ENCODE data around the gene MYO9B.
A peak's percentile ranks its signal among the peaks of the same experiment; 100 is the strongest.

Gene MYO9B

DNA sequence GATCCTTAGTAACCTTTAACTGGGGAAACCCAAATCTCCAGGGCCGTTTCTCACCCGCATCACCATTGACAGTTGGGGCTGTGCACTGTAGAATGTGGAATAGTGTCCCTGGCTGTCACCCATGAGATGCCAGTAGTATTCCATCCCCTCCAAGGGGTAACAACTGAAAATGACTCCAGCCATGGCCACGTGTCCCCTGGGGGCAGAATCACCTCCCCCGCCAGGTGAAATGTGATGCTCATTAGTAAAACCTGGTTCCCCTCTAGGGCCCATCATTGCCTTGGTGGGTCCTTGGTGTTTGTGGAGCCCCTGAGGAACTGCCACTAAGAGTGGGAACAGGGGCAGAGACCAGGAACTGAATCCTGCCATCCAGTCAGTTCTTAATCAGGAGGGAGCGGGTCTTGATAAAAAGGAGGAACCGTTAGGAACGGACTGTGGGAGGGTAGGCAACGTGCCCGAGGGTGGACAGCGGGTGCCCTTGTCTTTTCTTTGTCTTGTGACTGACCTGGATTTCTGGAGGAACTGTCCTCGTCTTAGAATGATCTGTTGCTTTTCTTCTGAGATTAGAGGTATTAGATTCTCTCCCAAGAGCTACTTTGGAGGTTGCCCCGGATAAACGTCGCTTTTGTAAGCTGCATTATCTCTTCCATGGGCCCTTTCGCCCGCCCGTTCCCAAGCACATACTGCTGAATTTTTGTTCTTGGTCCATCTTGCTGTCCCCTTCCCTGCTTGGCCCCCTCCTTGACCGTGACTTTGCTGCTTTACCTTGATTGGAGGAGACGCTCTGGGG lies 3.5 kb downstream of the MYO9B start:
- TF ChIP-seq CTCF (IDR thresholded peaks at IDR 0.05; ENCODE audit: extremely low read depth, insufficient read depth, missing control alignments) = no peak
- in situ Hi-C loops (cut with MboI; ENCODE audit: low pct_unique_long_range_greater_than_20kb, low sequenced_read_pairs, unreplicated experiment) = no loop called here
- no peak for DNase-seq (ENCODE audit: low spot score)

DNA sequence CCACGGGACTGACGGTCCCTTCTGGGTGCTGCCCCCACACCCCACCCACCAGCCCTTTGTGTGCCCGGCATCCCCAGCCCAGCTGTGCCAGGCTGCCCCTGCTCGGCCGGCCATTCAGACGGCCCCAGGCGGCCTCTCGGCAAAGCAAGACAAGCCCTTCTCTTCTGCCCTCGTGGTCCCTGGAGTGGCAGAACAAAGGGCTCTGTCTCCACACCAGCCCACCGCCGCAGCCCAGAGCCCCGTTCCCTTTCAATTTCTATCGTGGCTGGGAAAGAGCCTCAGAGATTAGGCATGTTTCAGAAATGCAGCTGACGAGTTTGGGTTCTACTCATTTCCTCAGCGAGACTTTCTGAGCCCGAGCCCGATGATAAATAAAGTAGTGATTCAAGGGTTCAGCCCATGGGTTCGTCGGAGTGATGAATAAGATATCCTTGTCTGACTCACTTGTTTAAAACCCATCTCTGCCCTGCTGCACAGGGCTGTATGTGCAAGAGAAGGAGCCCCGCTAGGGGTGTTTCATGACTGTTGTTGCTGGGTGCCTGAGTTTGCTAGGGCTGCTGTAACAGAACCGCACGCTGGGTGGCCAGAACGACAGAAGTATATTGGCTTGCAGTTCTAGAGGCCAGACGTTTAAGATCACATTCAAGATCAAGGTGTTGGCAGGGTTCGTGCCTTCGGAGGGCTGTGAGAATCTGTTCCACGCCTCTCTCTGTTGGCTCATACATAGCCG lies 4.3 kb downstream of the MYO9B start:
- peak; percentile 42 for TF ChIP-seq CTCF (IDR thresholded peaks at IDR 0.05; ENCODE audit: extremely low read depth, insufficient read depth, missing control alignments)
- in situ Hi-C loops (cut with MboI; ENCODE audit: low pct_unique_long_range_greater_than_20kb, low sequenced_read_pairs, unreplicated experiment) = no loop called here
- DNase-seq (ENCODE audit: low spot score) = peak; percentile 79

DNA sequence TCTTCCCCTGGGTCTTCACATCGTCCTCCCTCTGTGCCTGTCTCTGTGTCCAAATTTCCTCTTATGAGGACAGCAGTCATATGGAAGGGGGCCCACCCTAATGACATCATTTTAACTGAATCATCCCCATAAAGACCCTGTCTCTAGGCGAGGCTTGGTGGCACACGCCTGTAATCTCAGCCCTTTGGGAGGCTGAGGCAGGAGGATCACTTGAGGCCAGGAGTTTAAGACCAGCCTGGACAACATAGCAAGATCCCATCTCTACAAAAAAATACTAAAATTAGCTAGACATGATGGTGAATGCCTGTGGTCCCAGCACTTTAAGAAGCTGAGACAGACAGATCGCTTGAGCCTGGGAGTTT lies 4.8 kb downstream of the MYO9B start:
- TF ChIP-seq CTCF (IDR thresholded peaks at IDR 0.05; ENCODE audit: extremely low read depth, insufficient read depth, missing control alignments) = no peak
- no peak for DNase-seq (ENCODE audit: low spot score)
- in situ Hi-C loops (cut with MboI; ENCODE audit: low pct_unique_long_range_greater_than_20kb, low sequenced_read_pairs, unreplicated experiment) = no loop called here

- in situ Hi-C loops (cut with MboI; ENCODE audit: low pct_unique_long_range_greater_than_20kb, low sequenced_read_pairs, unreplicated experiment) = no loop called here
- TF ChIP-seq CTCF (IDR thresholded peaks at IDR 0.05; ENCODE audit: extremely low read depth, insufficient read depth, missing control alignments) = no peak
- DNase-seq (ENCODE audit: low spot score) = no peak
Observed at GRCh38 chr19:17081672-17082630, 6.4 kb downstream of the MYO9B start.

DNA sequence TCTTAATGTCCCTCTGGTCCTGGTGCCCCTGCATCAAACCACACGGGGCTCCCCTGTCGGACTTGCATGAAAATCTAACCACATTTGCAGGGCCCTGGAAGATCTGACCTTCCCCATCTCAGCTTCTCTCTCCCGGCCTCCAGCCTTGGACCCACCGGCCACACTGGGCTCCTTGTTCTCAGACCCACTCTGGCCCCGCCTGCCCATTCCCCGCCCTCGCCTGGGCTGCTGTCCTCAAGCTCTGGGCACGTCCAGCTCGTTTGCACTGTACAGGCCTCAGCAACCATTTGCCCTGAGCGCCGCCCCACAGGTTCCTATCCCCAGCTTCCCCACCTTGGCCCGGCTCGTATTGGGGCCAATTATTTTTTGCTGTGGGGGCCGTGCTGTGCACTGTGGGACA lies 10.5 kb downstream of the MYO9B start:
- DNase-seq (ENCODE audit: low spot score) = no peak
- TF ChIP-seq CTCF (IDR thresholded peaks at IDR 0.05; ENCODE audit: extremely low read depth, insufficient read depth, missing control alignments) = no peak
- in situ Hi-C loops (cut with MboI; ENCODE audit: low pct_unique_long_range_greater_than_20kb, low sequenced_read_pairs, unreplicated experiment) = no loop called here

GRCh38 chr19:17086834-17087233 lies 11.3 kb downstream of the MYO9B start:
- in situ Hi-C loops (cut with MboI; ENCODE audit: low pct_unique_long_range_greater_than_20kb, low sequenced_read_pairs, unreplicated experiment) = no loop called here
- no peak for TF ChIP-seq CTCF (IDR thresholded peaks at IDR 0.05; ENCODE audit: extremely low read depth, insufficient read depth, missing control alignments)
- no peak for DNase-seq (ENCODE audit: low spot score)
